Gastroesophageal sphincter (tissue), 3 donors: ENCODE results near the gene ARRB1.

Experiments
- CTCF ChIP-seq, 4 experiments: fragments of 200-600 bp in 2 of 4; fragments of 450-650 bp in 2 of 4; sonication (generic) in 1 of 4; IDR thresholded peaks; one replicate each; pipeline ENCODE4 v1.5.1; 2017 to 2019; ENCODE audit warnings: antibody characterized with exemption in 4 of 4, mild to moderate bottlenecking in 2 of 4, moderate library complexity in 2 of 4
- POLR2AphosphoS5 ChIP-seq: sonication (generic); formaldehyde crosslinking; IDR thresholded peaks from one replicate; pipeline ENCODE4 v1.6.1; 2017; ENCODE audit warnings: antibody characterized with exemption

- no peak for TF ChIP-seq CTCF (IDR thresholded peaks at IDR 0.05)
- no peak for TF ChIP-seq POLR2AphosphoS5
These were observed 115.4 kb downstream of the ARRB1 start for GRCh38 chr11:75236062-75236461.
